Measurements from ENCODE around the gene ANGPTL1. TPM values are rescaled to one million over a fixed set of nuclear protein-coding genes. Genes with fewer than 3 reads are reported as not detected.

ANGPTL1 gene
- total and polyA plus RNA-seq, 10 of the 15 experiments (the other 5 are each of a cell fraction or from before 2014, with no cell fraction given) = not detected

- TF ChIP-seq E2F8 (IDR thresholded peaks at IDR 0.05; ENCODE audit: low read depth, partially characterized antibody) = no peak
Measured at GRCh38 chr1:178802873-178803272, 68.0 kb downstream of the ANGPTL1 start (continued).

Other genes starting within 250 kb of the ANGPTL1 start
- 2.6 and 3.7 TPM in 2 replicates for gene RALGPS2, start 145.8 kb downstream of the ANGPTL1 start, total RNA-seq (2014; rRNA removed)
- 2.4 and 2.8 TPM in 2 replicates for gene RALGPS2, start 145.8 kb downstream of the ANGPTL1 start, total RNA-seq (2014; rRNA removed; fragmentation: Illumina TruSeq; extraction: Trizol)
- 1.8 and 2.7 TPM in 2 replicates for gene RALGPS2, start 145.8 kb downstream of the ANGPTL1 start, total RNA-seq (2021)
- 0.14 and 0.46 TPM in 2 replicates for gene RALGPS2, start 145.8 kb downstream of the ANGPTL1 start, polyA plus RNA-seq (2011; rRNA removed)
- 1.7 and 2.2 TPM in 2 replicates for gene RALGPS2, start 145.8 kb downstream of the ANGPTL1 start, polyA plus RNA-seq (2014; fragmentation: Illumina TruSeq; extraction: Trizol)
- under 1 TPM; 0.08 to 0.38 TPM for gene RALGPS2, start 145.8 kb downstream of the ANGPTL1 start, polyA plus RNA-seq (2014; fragmentation: Nextera tagmentation; extraction: Ambion mirVana)
- gene RALGPS2, start 145.8 kb downstream of the ANGPTL1 start, polyA plus RNA-seq (2014; rRNA removed) = 0.58 and 2.8 TPM in 2 replicates
- gene RALGPS2, start 145.8 kb downstream of the ANGPTL1 start, polyA plus RNA-seq (2016; fragmentation: Nextera tagmentation; extraction: Ambion mirVana) = under 1 TPM; 0.43 TPM
- 13.3 and 16.4 TPM in 2 replicates for gene FAM20B, start 154.8 kb upstream of the ANGPTL1 start, total RNA-seq (2014; rRNA removed)
- gene FAM20B, start 154.8 kb upstream of the ANGPTL1 start, total RNA-seq (2014; rRNA removed; fragmentation: Illumina TruSeq; extraction: Trizol) = 22.8 and 22.9 TPM in 2 replicates
- 25.6 and 29.5 TPM in 2 replicates for gene FAM20B, start 154.8 kb upstream of the ANGPTL1 start, total RNA-seq (2021)
- gene FAM20B, start 154.8 kb upstream of the ANGPTL1 start, polyA plus RNA-seq (2011; rRNA removed) = 16.3 and 18.8 TPM in 2 replicates
- 17.4 and 23.2 TPM in 2 replicates for gene FAM20B, start 154.8 kb upstream of the ANGPTL1 start, polyA plus RNA-seq (2014; fragmentation: Illumina TruSeq; extraction: Trizol)
- 1 to 10 TPM; 2.4 to 4.0 TPM for gene FAM20B, start 154.8 kb upstream of the ANGPTL1 start, polyA plus RNA-seq (2014; fragmentation: Nextera tagmentation; extraction: Ambion mirVana)
- gene FAM20B, start 154.8 kb upstream of the ANGPTL1 start, polyA plus RNA-seq (2014; rRNA removed) = 10.3 and 12.4 TPM in 2 replicates
- gene FAM20B, start 154.8 kb upstream of the ANGPTL1 start, polyA plus RNA-seq (2016; fragmentation: Nextera tagmentation; extraction: Ambion mirVana) = 1 to 10 TPM; 4.7 to 6.3 TPM
- 50.7 and 74.6 TPM in 2 replicates for gene TOR3A, start 211.0 kb upstream of the ANGPTL1 start, total RNA-seq (2014; rRNA removed)
- 28.7 and 29.8 TPM in 2 replicates for gene TOR3A, start 211.0 kb upstream of the ANGPTL1 start, total RNA-seq (2014; rRNA removed; fragmentation: Illumina TruSeq; extraction: Trizol)
- 48.3 and 48.9 TPM in 2 replicates for gene TOR3A, start 211.0 kb upstream of the ANGPTL1 start, total RNA-seq (2021)
- 31.1 and 43.7 TPM in 2 replicates for gene TOR3A, start 211.0 kb upstream of the ANGPTL1 start, polyA plus RNA-seq (2011; rRNA removed)
- 40.9 and 42.5 TPM in 2 replicates for gene TOR3A, start 211.0 kb upstream of the ANGPTL1 start, polyA plus RNA-seq (2014; fragmentation: Illumina TruSeq; extraction: Trizol)
- gene TOR3A, start 211.0 kb upstream of the ANGPTL1 start, polyA plus RNA-seq (2014; fragmentation: Nextera tagmentation; extraction: Ambion mirVana) = 10 to 100 TPM in 1 of 2 experiments, 1 to 10 TPM in 1; 8.6 to 14.5 TPM
- gene TOR3A, start 211.0 kb upstream of the ANGPTL1 start, polyA plus RNA-seq (2014; rRNA removed) = 85.5 and 87.9 TPM in 2 replicates
- 10 to 100 TPM; 62.5 to 64.1 TPM for gene TOR3A, start 211.0 kb upstream of the ANGPTL1 start, polyA plus RNA-seq (2016; fragmentation: Nextera tagmentation; extraction: Ambion mirVana)

Measured in GM12878 (cell line).